HEK293 (cell line): ENCODE results near the gene NUCB1.
A peak's percentile ranks its signal among the peaks of the same experiment; 100 is the strongest.

Experiments
- GLIS1 ChIP-seq: fragments of 450-650 bp; formaldehyde crosslinking; IDR thresholded peaks from 2 replicates; pipeline ENCODE4 v1.5.1; 2016; ENCODE audit warnings: missing biosample characterization, missing genetic modification characterization
- GLIS2 ChIP-seq: fragments of 450-650 bp; formaldehyde crosslinking; IDR thresholded peaks from 2 replicates; pipeline ENCODE4 v1.5.1; 2016; ENCODE audit warnings: missing biosample characterization, missing genetic modification characterization
- KLF1 ChIP-seq: fragments of 450-650 bp; formaldehyde crosslinking; IDR thresholded peaks from 2 replicates; pipeline ENCODE4 v1.5.1; 2016; ENCODE audit warnings: missing biosample characterization, missing genetic modification characterization
- KLF16 ChIP-seq: fragments of 450-650 bp; formaldehyde crosslinking; IDR thresholded peaks from 2 replicates; pipeline ENCODE4 v1.5.1; 2017; ENCODE audit warnings: missing biosample characterization, missing genetic modification characterization
- KLF8 ChIP-seq: fragments of 450-650 bp; formaldehyde crosslinking; IDR thresholded peaks from 2 replicates; pipeline ENCODE4 v1.5.1; 2016; ENCODE audit warnings: missing biosample characterization, missing genetic modification characterization
- PATZ1 ChIP-seq: fragments of 450-650 bp; formaldehyde crosslinking; IDR thresholded peaks from 2 replicates; pipeline ENCODE4 v1.5.1; 2016; ENCODE audit warnings: missing biosample characterization, missing genetic modification characterization
- PRDM4 ChIP-seq: fragments of 450-650 bp; formaldehyde crosslinking; IDR thresholded peaks from 2 replicates; pipeline ENCODE4 v1.5.1; 2017; ENCODE audit warnings: missing biosample characterization, missing genetic modification characterization
- SCRT1 ChIP-seq: fragments of 450-650 bp; formaldehyde crosslinking; IDR thresholded peaks from 2 replicates; pipeline ENCODE4 v1.5.1; 2016; ENCODE audit warnings: missing biosample characterization, missing genetic modification characterization, borderline replicate concordance
- SP3 ChIP-seq: fragments of 450-650 bp; formaldehyde crosslinking; IDR thresholded peaks from 2 replicates; pipeline ENCODE4 v1.5.1; 2016; ENCODE audit warnings: missing biosample characterization, missing genetic modification characterization
- WT1 ChIP-seq: fragments of 450-650 bp; formaldehyde crosslinking; IDR thresholded peaks from 2 replicates; pipeline ENCODE4 v1.5.1; 2016; ENCODE audit warnings: missing biosample characterization, missing genetic modification characterization
- ZBTB26 ChIP-seq: fragments of 450-650 bp; formaldehyde crosslinking; optimal IDR thresholded peaks from 2 replicates; pipeline ENCODE3; 2016; ENCODE audit warnings: missing biosample characterization, mild to moderate bottlenecking, missing genetic modification characterization
- ZBTB48 ChIP-seq: fragments of 450-650 bp; formaldehyde crosslinking; IDR thresholded peaks from 2 replicates; pipeline ENCODE4 v1.5.1; 2016; ENCODE audit warnings: missing biosample characterization, missing genetic modification characterization
- ZFP37 ChIP-seq: fragments of 450-650 bp; formaldehyde crosslinking; IDR thresholded peaks from 2 replicates; pipeline ENCODE4 v1.5.1; 2016; ENCODE audit warnings: missing biosample characterization, missing genetic modification characterization
- ZFP41 ChIP-seq: fragments of 450-650 bp; formaldehyde crosslinking; IDR thresholded peaks from 2 replicates; pipeline ENCODE4 v1.5.1; 2016; ENCODE audit warnings: missing biosample characterization, missing genetic modification characterization, borderline replicate concordance
- ZNF157 ChIP-seq: fragments of 450-650 bp; formaldehyde crosslinking; IDR thresholded peaks from 2 replicates; pipeline ENCODE4 v1.5.1; 2016; ENCODE audit warnings: missing biosample characterization, missing genetic modification characterization
- ZNF239 ChIP-seq: fragments of 450-650 bp; formaldehyde crosslinking; IDR thresholded peaks from 2 replicates; pipeline ENCODE4 v1.5.1; 2016; ENCODE audit warnings: missing biosample characterization, missing genetic modification characterization
- ZNF24 ChIP-seq: fragments of 450-650 bp; formaldehyde crosslinking; IDR thresholded peaks from 2 replicates; pipeline ENCODE4 v1.5.1; 2016; ENCODE audit warnings: missing biosample characterization, missing genetic modification characterization
- ZNF513 ChIP-seq: fragments of 450-650 bp; IDR thresholded peaks from 2 replicates; pipeline ENCODE4 v1.5.1; 2018; ENCODE audit warnings: missing biosample characterization, missing genetic modification characterization
- ZNF544 ChIP-seq: fragments of 450-650 bp; formaldehyde crosslinking; IDR thresholded peaks from 2 replicates; pipeline ENCODE4 v1.5.0; 2017; ENCODE audit warnings: missing biosample characterization, missing genetic modification characterization
- ZNF585B ChIP-seq: fragments of 450-650 bp; formaldehyde crosslinking; IDR thresholded peaks from 2 replicates; pipeline ENCODE4 v1.5.1; 2016; ENCODE audit warnings: missing biosample characterization, missing genetic modification characterization
- ZNF785 ChIP-seq: fragments of 450-650 bp; formaldehyde crosslinking; IDR thresholded peaks from 2 replicates; pipeline ENCODE4 v1.5.1; 2016; ENCODE audit warnings: missing biosample characterization, missing genetic modification characterization
- ZNF830 ChIP-seq: fragments of 450-650 bp; IDR thresholded peaks from 2 replicates; pipeline ENCODE4 v1.5.0; 2018; ENCODE audit warnings: missing biosample characterization, missing genetic modification characterization, low read depth, mild to moderate bottlenecking, moderate library complexity
- ZNF843 ChIP-seq: fragments of 450-650 bp; formaldehyde crosslinking; IDR thresholded peaks from 2 replicates; pipeline ENCODE4 v1.5.1; 2016; ENCODE audit warnings: missing biosample characterization, missing genetic modification characterization
- ZSCAN30 ChIP-seq: fragments of 450-650 bp; IDR thresholded peaks from 2 replicates; pipeline ENCODE4 v1.5.1; 2018; ENCODE audit warnings: missing biosample characterization, mild to moderate bottlenecking, missing genetic modification characterization, moderate library complexity
- TF ChIP-seq, protein P1 (sequence below): fragments of 450-650 bp; formaldehyde crosslinking; IDR thresholded peaks from 2 replicates; pipeline ENCODE4 v1.5.1; 2016; ENCODE audit warnings: missing biosample characterization, missing genetic modification characterization
- TF ChIP-seq, protein P2 (sequence below): fragments of 450-650 bp; formaldehyde crosslinking; IDR thresholded peaks from 2 replicates; pipeline ENCODE4 v1.5.1; 2016; ENCODE audit warnings: missing biosample characterization, missing genetic modification characterization
- TF ChIP-seq, protein P3 (sequence below): fragments of 450-650 bp; formaldehyde crosslinking; IDR thresholded peaks from 2 replicates; pipeline ENCODE4 v1.5.1; 2016; ENCODE audit warnings: missing biosample characterization, missing genetic modification characterization

Gene NUCB1

GRCh38 chr19:48872182-48872883, 27.8 kb upstream of the NUCB1 start, which contains the start of gene PPP1R15A (continued):
- TF ChIP-seq, protein P1, sequence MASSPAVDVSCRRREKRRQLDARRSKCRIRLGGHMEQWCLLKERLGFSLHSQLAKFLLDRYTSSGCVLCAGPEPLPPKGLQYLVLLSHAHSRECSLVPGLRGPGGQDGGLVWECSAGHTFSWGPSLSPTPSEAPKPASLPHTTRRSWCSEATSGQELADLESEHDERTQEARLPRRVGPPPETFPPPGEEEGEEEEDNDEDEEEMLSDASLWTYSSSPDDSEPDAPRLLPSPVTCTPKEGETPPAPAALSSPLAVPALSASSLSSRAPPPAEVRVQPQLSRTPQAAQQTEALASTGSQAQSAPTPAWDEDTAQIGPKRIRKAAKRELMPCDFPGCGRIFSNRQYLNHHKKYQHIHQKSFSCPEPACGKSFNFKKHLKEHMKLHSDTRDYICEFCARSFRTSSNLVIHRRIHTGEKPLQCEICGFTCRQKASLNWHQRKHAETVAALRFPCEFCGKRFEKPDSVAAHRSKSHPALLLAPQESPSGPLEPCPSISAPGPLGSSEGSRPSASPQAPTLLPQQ (tag by site-specific recombination): peak; percentile 56
- peak; percentile 56; the same call in 1 of the 2 replicates for TF ChIP-seq ZNF785 (tag by site-specific recombination)
- 0 out of 2 replicates have a peak, but pooled peaks have one; percentile 34 for TF ChIP-seq PRDM4
- no peak for TF ChIP-seq ZNF830 (tag by site-specific recombination)
- TF ChIP-seq ZBTB48: peak; percentile 89
- no peak for TF ChIP-seq ZNF544
- peak; percentile 68; the same call in 1 of the 2 replicates for TF ChIP-seq ZNF24 (tag by site-specific recombination)
- peak; percentile 61 for TF ChIP-seq PATZ1 (tag by site-specific recombination)
- TF ChIP-seq KLF1: peak; percentile 43; the same call in 1 of the 2 replicates
- peak; percentile 73 for TF ChIP-seq SP3 (tag by site-specific recombination)
- peak; percentile 33; the same call in 1 of the 2 replicates for TF ChIP-seq WT1 (tag by site-specific recombination)
- TF ChIP-seq ZNF585B (tag by site-specific recombination): no peak
- peak; percentile 56; the same call in 1 of the 2 replicates for TF ChIP-seq KLF16 (tag by site-specific recombination)
- TF ChIP-seq ZFP37 (tag by site-specific recombination): peak; percentile 95
- peak; percentile 92 for TF ChIP-seq GLIS1 (tag by site-specific recombination)
- TF ChIP-seq, protein P2, sequence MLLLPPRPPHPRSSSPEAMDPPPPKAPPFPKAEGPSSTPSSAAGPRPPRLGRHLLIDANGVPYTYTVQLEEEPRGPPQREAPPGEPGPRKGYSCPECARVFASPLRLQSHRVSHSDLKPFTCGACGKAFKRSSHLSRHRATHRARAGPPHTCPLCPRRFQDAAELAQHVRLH (tag by site-specific recombination): peak; percentile 13; the same call in 1 of the 2 replicates
- peak; percentile 63 for TF ChIP-seq ZBTB26 (tag by site-specific recombination)
- TF ChIP-seq SCRT1 (tag by site-specific recombination): peak; percentile 43; the same call in 1 of the 2 replicates
- peak; percentile 64 for TF ChIP-seq GLIS2 (tag by site-specific recombination)
- peak; percentile 48; the same call in 1 of the 2 replicates for TF ChIP-seq ZNF513 (tag by site-specific recombination)
- peak; percentile 69; the same call in 1 of the 2 replicates for TF ChIP-seq ZSCAN30 (tag by site-specific recombination)
- TF ChIP-seq KLF8: peak; percentile 71
- TF ChIP-seq, protein P3, sequence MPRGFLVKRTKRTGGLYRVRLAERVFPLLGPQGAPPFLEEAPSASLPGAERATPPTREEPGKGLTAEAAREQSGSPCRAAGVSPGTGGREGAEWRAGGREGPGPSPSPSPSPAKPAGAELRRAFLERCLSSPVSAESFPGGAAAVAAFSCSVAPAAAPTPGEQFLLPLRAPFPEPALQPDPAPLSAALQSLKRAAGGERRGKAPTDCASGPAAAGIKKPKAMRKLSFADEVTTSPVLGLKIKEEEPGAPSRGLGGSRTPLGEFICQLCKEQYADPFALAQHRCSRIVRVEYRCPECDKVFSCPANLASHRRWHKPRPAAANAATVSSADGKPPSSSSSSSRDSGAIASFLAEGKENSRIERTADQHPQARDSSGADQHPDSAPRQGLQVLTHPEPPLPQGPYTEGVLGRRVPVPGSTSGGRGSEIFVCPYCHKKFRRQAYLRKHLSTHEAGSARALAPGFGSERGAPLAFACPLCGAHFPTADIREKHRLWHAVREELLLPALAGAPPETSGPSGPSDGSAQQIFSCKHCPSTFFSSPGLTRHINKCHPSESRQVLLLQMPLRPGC: peak; percentile 36; the same call in 1 of the 2 replicates
- no peak for TF ChIP-seq ZNF239
- TF ChIP-seq ZNF157: 0 out of 2 replicates have a peak, but pooled peaks have one; percentile 20
- no peak; the same call in 1 of the 2 replicates for TF ChIP-seq ZNF843
- no peak for TF ChIP-seq ZFP41 (tag by site-specific recombination)
